ENCODE data around the gene TRIM2.

DNA sequence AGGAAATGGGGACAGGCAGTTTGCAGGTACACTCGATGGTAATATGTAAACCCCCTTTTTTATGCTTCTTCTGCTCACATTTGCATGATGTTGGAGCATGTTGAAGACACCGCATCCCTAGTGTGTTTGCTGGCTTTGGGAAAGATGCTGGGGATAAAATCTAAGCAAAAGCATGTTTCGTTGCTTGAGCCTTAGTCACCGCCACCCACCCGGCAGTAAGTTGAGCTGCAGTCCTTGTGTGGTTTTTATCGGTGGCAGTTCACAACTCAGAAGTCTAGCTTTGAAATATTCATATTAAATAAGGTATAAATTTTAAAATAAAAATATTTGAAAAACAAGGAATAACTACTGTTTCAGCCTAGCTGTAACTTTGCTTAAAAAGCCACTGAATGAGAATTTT lies 118.5 kb downstream of the TRIM2 start:
- TF ChIP-seq, protein P1, sequence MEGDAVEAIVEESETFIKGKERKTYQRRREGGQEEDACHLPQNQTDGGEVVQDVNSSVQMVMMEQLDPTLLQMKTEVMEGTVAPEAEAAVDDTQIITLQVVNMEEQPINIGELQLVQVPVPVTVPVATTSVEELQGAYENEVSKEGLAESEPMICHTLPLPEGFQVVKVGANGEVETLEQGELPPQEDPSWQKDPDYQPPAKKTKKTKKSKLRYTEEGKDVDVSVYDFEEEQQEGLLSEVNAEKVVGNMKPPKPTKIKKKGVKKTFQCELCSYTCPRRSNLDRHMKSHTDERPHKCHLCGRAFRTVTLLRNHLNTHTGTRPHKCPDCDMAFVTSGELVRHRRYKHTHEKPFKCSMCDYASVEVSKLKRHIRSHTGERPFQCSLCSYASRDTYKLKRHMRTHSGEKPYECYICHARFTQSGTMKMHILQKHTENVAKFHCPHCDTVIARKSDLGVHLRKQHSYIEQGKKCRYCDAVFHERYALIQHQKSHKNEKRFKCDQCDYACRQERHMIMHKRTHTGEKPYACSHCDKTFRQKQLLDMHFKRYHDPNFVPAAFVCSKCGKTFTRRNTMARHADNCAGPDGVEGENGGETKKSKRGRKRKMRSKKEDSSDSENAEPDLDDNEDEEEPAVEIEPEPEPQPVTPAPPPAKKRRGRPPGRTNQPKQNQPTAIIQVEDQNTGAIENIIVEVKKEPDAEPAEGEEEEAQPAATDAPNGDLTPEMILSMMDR (optimal IDR thresholded peaks at IDR 0.05 in 1 of 3, IDR thresholded peaks at IDR 0.05 in 1 of 3, conservative IDR thresholded peaks at IDR 0.05 in 1 of 3; ENCODE audit: extremely low read depth in 1 of 3, insufficient read depth in 2 of 3, low read length in 3 of 3): no peak
- TF ChIP-seq EZH2 (IDR thresholded peaks at IDR 0.05; ENCODE audit: low read length): no peak
